Measurements from ENCODE around the gene TBCE. TPM values are rescaled to one million over a fixed set of nuclear protein-coding genes. Genes with fewer than 3 reads are reported as not detected.
"Not testable (repeated sequence)": the region's sequence is repeated elsewhere in the genome, so short reads cannot be mapped to it uniquely, and the experiment has no call there.

The TBCE gene
- total RNA-seq, 4 donors from 2014 or later = 17.6 to 58.6 (median 36.4) TPM

DNA sequence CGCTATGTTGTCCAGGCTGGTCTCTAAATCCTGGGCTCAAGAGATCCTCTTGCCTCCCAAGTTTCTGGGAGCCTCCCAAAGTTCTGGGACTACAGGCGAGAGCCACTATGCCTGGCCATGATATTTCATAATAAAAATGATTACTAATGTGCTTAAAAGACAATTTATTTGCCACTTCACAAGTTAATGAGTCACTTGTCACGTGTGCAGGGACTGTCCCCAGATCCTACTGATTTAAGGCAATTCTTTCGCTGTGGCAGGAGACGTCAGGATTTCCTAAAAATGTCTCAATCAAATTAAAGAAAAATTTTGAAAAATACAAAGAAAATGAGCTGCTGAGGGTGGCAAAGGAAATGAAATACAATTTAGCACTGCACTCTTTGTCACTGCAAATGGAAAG lies 93.5 kb downstream of the TBCE start:
- Histone ChIP-seq H3K9me3 (no peaks in the 10 kb centered on the region), H3K36me3 (peaks cover 0 to 15% (median 0%) of the 10 kb centered on the region in 3 donors), H3K27me3 (no peaks in the 10 kb centered on the region), H3K27ac (no peak overlapping the region), H3K4me1 (no peaks in the 10 kb centered on the region), H3K4me3 (no peak overlapping the region)
- TF ChIP-seq POLR2A (IDR thresholded peaks at IDR 0.05) = no peak
- no peak for TF ChIP-seq CTCF (IDR thresholded peaks at IDR 0.05)
- no peak for DNase-seq

GRCh38 chr1:235461954-235462353 lies 94.7 kb downstream of the TBCE start:
- no peak for TF ChIP-seq CTCF (IDR thresholded peaks at IDR 0.05)
- no peak for TF ChIP-seq POLR2A (IDR thresholded peaks at IDR 0.05)
- peaks cover 0 to 13% (median 0%) of the 10 kb centered on the region in 3 donors for H3K36me3 ChIP-seq
- no peaks in the 10 kb centered on the region for H3K9me3 ChIP-seq
- no peak overlapping the region for H3K27ac ChIP-seq
- no peaks in the 10 kb centered on the region for H3K27me3 ChIP-seq
- H3K4me1 ChIP-seq = no peaks in the 10 kb centered on the region
- DNase-seq = no peak
- H3K4me3 ChIP-seq = no peak overlapping the region

- H3K27me3 ChIP-seq, H3K9me3 ChIP-seq, H3K4me3 ChIP-seq, H3K27ac ChIP-seq, H3K4me1 ChIP-seq, DNase-seq: not testable (repeated sequence)
- H3K36me3 ChIP-seq = peaks cover 0 to 13% (median 0%) of the 10 kb centered on the region in 3 donors
Measured at GRCh38 chr1:235462832-235463231, 95.6 kb downstream of the TBCE start.

DNA sequence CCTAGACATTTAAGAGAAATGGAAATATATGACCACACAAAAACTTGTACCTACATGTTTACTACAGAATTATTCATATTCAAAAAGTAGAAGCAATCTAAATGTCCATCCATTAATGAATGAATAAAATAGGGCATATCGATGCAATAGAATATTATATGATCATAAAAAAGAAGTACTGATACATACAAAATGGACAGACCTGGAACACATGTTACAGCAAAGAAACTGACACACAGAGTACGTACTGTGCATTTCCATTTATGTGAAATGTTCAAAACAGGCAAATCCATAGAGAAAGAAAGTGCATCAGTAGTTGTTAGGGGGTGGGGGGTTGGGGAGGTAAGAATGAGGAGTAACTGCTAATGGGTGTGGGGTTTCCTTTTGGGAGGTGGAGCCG lies 97.8 kb downstream of the TBCE start:
- Histone ChIP-seq H3K36me3 (peaks cover 0 to 23% (median 0%) of the 10 kb centered on the region in 3 donors), H3K9me3 (no peaks in the 10 kb centered on the region), H3K27me3 (no peaks in the 10 kb centered on the region), H3K4me3 (no peak overlapping the region), H3K4me1 (no peaks in the 10 kb centered on the region), H3K27ac (no peak overlapping the region)
- DNase-seq = no peak
- TF ChIP-seq CTCF (IDR thresholded peaks at IDR 0.05) = no peak
- no peak for TF ChIP-seq POLR2A (IDR thresholded peaks at IDR 0.05)

DNA sequence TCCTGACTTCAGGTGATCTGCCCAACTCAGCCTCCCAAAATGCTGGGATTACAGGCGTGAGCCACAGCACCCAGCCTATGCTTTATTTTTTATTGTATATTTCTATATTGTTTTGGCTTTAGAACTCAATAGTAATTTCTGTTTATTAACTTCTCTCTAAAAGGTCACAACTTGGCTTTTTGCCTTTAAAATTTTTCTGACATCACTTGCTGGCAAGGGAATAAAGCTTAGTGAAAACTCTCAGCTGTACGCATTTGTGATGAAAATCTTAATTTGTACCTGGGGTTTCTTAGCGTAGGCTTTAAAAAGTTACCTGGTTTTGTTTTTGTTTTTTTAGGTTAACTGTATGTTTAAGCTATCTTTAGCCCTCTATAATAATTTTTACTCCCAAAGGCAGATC lies 100.8 kb downstream of the TBCE start:
- Histone ChIP-seq H3K27me3 (no peaks in the 10 kb centered on the region), H3K4me3 (no peak overlapping the region), H3K9me3 (no peaks in the 10 kb centered on the region), H3K27ac (no peak overlapping the region), H3K36me3 (peaks cover 0 to 23% (median 0%) of the 10 kb centered on the region in 3 donors), H3K4me1 (no peaks in the 10 kb centered on the region)
- TF ChIP-seq POLR2A (IDR thresholded peaks at IDR 0.05) (no peak), CTCF (IDR thresholded peaks at IDR 0.05) (no peak)
- no peak for DNase-seq

DNA sequence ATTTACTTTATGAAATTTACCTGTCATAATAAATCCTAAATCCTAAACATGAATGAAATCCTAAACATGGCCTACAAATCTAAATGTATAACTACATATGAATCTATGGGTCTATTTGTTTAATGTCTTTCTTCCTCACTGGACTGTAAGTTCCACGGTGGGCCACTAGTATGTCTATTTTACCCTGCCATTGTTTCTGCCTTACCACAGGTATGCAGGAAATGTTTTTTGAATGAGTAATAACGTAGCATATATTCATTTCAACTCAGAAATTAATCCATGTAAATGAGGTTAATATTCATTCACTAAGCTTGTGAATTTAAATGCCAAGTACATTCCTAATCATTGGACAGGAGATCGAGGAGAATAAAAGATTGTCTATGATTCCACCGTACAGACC lies 101.7 kb downstream of the TBCE start:
- TF ChIP-seq CTCF (IDR thresholded peaks at IDR 0.05) (no peak), POLR2A (IDR thresholded peaks at IDR 0.05) (no peak)
- no peak overlapping the region for H3K4me3 ChIP-seq
- no peaks in the 10 kb centered on the region for H3K4me1 ChIP-seq
- no peak for DNase-seq
- no peaks in the 10 kb centered on the region for H3K9me3 ChIP-seq
- H3K27me3 ChIP-seq = no peaks in the 10 kb centered on the region
- no peak overlapping the region for H3K27ac ChIP-seq
- H3K36me3 ChIP-seq = peaks cover 0 to 26% (median 0%) of the 10 kb centered on the region in 3 donors

- H3K4me1 ChIP-seq, H3K4me3 ChIP-seq, H3K27me3 ChIP-seq, DNase-seq, H3K9me3 ChIP-seq, H3K27ac ChIP-seq: not testable (repeated sequence)
- peaks cover 0 to 20% (median 0%) of the 10 kb centered on the region in 3 donors for H3K36me3 ChIP-seq
Measured at GRCh38 chr1:235469897-235470296, 102.7 kb downstream of the TBCE start.

All from Peyer's patch (tissue), 4 donors.